NCI-H2029 (cell line): Measurements from ENCODE around the gene RXRA.

Experiments
- DNase-seq: peaks from one replicate; lab custom pipeline; 2025; lab: John Stamatoyannopoulos, UW

Gene RXRA

GRCh38 chr9:134416385-134417015, 90.2 kb downstream of the RXRA start:
- DNase-seq = no peak

- no peak for DNase-seq
These were observed 92.1 kb downstream of the RXRA start for GRCh38 chr9:134418354-134418753.

GRCh38 chr9:134419000-134419683, 92.9 kb downstream of the RXRA start:
- no peak for DNase-seq

- DNase-seq = peak; percentile 16
These were observed 93.4 kb downstream of the RXRA start for GRCh38 chr9:134419684-134420076.

- no peak for DNase-seq
These were observed 94.1 kb downstream of the RXRA start for GRCh38 chr9:134420281-134420845.

GRCh38 chr9:134420974-134421432, 94.7 kb downstream of the RXRA start:
- DNase-seq = no peak

- no peak for DNase-seq
These were observed 95.6 kb downstream of the RXRA start for GRCh38 chr9:134421888-134422287.

GRCh38 chr9:134422301-134423090, 96.2 kb downstream of the RXRA start:
- DNase-seq = no peak

- no peak for DNase-seq
These were observed 96.9 kb downstream of the RXRA start for GRCh38 chr9:134423166-134423565.

GRCh38 chr9:134423749-134424148, 97.5 kb downstream of the RXRA start:
- no peak for DNase-seq

GRCh38 chr9:134424818-134425217, 98.6 kb downstream of the RXRA start:
- peak; percentile 31 for DNase-seq

- DNase-seq = no peak
These were observed 99.1 kb downstream of the RXRA start for GRCh38 chr9:134425401-134425800.

- no peak for DNase-seq
These were observed 99.6 kb downstream of the RXRA start for GRCh38 chr9:134425812-134426211.

GRCh38 chr9:134426436-134426835, 100.2 kb downstream of the RXRA start:
- DNase-seq = no peak

- DNase-seq = no peak
These were observed 101.0 kb downstream of the RXRA start for GRCh38 chr9:134427153-134427782.

- DNase-seq = no peak
These were observed 102.3 kb downstream of the RXRA start for GRCh38 chr9:134428559-134428958.

GRCh38 chr9:134429007-134429406, 102.8 kb downstream of the RXRA start:
- DNase-seq = no peak

- DNase-seq = no peak
These were observed 103.2 kb downstream of the RXRA start for GRCh38 chr9:134429481-134429880.

- DNase-seq = no peak
These were observed 104.8 kb downstream of the RXRA start for GRCh38 chr9:134431095-134431494.

- DNase-seq = no peak
These were observed 105.4 kb downstream of the RXRA start for GRCh38 chr9:134431626-134432025.

GRCh38 chr9:134432471-134432870, 106.2 kb downstream of the RXRA start:
- DNase-seq = no peak

GRCh38 chr9:134433101-134433500, 106.8 kb downstream of the RXRA start:
- DNase-seq = no peak
